GM12875 (cell line): Measurements from ENCODE around the gene CCDC74A.
A peak's percentile ranks its signal among the peaks of the same experiment; 100 is the strongest.
"Not testable (repeated sequence)": the region's sequence is repeated elsewhere in the genome, so short reads cannot be mapped to it uniquely, and the experiment has no call there.

Source experiments
- H3K4me3 ChIP-seq: one replicate; pipeline ENCODE4 v1.5.1; 2011; ENCODE audit warnings: low read depth, low read length, control low read depth
- TF ChIP-seq, protein P1 (sequence below): IDR thresholded peaks from 2 replicates; pipeline ENCODE4 v1.5.1; 2011; ENCODE audit warnings: low read depth, mild to moderate bottlenecking, control low read depth, inconsistent platforms, low read length, moderate library complexity, borderline replicate concordance; ENCODE audit not compliant: insufficient read depth

Gene CCDC74A

DNA sequence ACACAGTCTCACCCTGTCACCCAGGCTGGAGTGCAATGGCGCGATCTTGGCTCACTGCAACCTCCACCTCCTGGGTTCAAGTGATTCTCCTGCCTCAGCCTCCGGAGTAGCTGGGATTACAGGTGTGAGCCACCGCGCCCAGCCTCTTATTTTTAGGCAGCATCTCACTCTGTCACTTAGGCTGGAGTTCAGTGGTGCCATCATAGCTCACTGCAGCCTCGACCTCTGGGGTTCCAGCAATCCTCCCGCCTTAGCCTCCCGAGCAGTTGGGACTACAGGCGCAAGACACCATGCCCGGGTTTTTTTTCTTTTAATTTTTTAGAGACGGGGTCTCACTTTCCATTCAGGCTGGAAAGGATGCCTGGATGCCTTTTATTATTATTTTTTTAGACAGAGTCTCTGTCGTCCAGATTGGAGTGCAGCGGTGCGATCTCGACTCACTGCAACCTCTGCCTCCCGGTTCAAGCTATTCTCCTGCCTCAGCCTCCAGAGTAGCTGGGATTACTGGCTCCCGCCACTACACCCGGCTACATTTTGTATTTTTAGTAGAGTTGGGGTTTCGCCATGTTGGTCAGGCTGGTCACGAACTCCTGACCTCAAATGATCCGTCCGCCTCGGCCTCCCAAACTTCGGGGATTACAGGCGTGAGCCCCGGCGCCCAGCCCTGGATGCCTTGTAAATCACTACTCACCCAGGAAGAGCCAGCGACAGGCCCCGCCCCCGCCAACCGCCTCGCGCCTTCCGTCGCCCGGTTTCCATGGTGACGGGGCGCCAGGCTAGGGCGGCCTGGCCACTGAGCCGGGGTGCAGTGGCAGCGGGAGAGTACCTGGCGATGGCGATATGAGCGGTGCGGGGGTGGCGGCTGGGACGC lies at the start of gene CCDC74A:
Gene CCDC74A, plus strand, starts transcription at position 758 of the 871 bp plus-strand sequence. Its CDS starts 83 bp downstream, at position 841.
- H3K4me3 ChIP-seq, result peak within 1 kb of the TSS; percentile 59

DNA sequence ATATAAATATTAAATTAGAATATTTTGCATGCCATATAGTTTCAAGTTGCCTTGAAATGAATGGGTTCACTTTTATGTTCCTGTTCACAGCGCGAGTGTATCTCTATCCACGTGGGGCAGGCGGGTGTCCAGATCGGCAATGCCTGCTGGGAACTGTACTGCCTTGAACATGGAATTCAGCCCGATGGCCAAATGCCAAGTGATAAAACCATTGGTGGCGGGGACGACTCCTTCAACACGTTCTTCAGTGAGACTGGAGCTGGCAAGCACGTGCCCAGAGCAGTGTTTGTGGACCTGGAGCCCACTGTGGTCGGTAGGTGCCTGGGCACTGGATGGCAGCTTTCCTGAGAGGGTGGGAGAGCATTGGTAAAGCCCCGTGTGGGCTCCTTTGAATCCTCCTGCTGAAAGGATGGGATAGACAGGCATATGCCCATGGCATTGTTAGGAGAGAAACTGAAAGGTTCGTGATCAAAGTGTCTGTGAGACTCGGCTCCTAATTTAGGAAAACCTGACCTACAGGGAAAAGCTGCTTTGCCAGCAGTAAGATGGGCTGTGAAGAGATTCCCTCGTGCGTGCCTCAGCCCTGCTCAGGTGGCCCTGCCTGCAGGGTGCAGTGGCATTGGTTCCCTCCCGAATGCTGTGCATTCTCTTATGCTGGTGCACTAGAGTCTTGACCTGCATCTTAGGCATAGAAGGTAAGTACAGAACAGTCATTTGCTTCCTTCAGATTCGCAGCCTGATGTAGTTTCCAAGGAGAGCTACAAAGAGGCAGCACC lies 49.4 kb upstream of the CCDC74A start:
- H3K4me3 ChIP-seq, result not testable (repeated sequence)

DNA sequence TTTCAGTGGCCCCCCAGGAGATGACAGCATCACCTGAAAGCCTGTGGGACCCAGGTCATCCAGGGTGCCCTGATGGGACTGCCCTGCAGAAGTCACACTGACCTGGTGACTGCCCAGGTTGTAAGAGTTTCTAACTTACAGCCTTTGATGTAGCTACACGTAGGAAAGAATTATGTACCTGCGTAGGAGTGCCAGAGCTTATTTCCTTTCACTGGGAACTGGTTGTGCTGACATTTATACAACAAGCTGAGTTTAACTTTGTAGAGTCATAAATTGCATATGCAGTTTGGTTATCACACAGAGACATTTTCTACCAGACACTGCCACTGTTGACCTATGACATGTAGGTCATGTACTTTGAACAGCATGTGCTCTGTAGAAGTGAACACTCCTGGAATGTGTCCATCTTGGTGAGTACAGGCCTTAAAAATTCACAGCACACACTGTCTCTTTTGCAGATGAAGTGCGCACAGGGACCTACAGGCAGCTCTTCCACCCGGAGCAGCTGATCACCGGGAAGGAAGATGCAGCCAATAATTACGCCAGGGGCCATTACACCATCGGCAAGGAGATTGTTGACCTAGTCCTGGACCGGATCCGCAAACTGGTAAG lies 48.7 kb upstream of the CCDC74A start:
- H3K4me3 ChIP-seq, result not testable (repeated sequence)

DNA sequence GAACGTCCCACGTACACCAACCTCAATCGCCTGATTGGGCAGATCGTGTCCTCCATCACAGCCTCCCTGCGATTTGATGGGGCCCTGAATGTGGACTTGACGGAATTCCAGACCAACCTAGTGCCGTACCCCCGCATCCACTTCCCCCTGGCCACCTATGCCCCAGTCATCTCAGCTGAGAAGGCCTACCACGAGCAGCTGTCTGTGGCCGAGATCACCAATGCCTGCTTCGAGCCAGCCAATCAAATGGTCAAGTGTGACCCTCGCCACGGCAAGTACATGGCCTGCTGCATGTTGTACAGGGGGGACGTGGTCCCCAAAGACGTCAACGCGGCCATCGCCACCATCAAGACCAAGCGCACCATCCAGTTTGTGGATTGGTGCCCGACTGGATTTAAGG lies 47.3 kb upstream of the CCDC74A start:
- H3K4me3 ChIP-seq, result not testable (repeated sequence)

DNA sequence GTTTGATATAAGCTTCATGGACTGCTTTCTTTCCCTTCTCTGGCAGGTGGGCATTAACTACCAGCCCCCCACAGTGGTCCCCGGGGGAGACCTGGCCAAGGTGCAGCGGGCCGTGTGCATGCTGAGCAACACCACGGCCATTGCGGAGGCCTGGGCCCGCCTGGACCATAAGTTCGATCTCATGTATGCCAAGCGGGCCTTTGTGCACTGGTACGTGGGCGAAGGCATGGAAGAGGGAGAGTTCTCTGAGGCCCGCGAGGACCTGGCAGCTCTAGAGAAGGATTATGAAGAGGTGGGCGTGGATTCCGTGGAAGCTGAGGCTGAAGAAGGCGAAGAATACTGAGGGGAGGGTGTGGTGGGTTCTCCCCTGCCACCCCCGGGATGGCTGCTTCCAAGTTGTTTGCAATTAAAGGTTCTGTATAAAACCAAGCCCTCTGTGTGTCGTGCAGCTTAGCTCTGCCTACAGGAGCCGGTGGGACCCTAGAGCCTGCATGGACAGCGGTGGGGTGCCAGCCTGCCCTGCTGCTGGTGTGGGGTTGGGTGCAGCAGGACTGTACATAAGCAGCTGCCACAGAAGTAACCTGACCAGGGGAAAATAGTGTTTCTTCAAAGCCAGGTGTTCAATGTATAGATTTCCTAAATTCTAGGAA lies 45.1 kb upstream of the CCDC74A start:
- H3K4me3 ChIP-seq, result not testable (repeated sequence)

DNA sequence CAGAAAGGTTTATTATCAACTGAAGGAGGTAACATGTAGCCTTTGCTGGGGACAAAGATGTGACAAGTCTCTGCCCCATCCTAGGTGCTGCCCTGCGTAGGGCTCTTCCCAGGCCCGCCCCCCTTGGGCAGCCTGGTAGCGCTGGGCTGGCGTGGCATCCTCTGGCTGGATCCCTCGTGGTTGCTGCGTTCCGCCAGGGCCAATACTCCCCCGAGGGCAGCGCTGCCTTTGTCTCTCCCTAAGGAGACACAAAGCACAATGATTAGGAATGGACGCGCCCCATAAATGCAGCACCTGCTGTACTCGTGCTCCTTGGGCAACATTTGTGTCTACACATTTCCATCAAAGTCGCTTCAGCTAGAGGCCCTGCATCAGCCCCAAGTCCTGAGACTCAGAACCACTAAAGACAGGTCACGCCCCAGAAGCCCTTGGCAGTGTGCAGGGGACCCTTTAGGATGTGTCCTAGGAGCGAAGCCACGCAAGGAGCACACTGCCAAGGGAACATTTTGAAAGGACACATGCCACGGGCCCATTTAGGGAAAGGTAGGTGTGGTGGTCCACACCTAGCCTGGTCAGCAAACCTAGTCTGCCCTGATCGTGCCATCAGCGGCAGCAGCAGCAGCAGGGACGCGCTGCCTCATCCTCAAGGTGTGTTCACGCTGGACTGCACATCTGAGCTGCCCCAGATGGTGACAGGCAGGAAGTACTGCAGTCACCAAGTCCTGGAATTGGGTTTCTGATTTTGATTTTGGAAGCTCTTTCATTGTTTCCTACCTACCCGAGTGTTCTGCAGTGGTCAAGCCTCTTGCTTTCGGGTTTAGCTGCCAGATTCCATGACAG lies 43.5 kb upstream of the CCDC74A start:
- not testable (repeated sequence) for H3K4me3 ChIP-seq

DNA sequence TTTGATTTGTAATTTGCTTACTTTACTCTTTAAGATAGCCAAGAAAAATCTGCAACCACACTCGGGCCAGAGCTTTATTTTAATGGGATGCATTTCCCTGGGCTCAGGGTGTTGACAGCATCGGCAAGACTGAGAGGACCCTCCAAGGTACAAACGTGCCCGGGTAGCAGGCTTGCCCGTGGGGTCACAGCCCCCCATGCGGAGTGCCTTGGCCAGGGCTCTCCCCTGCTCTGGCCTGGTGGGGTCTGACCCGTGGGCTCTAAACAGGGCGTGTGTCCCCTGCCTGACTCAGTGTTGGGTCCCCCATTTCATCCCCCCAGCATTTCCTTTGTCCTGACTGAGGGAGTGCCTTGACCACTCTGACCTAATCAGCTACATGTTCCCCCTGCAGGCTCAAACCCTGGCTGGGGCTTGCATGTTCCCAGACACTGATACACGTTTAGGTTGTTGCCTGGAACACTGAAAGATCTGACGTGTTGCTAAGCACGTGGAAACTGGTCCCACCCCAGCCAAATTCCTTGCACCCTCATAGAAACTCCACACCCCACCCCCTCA lies 42.7 kb upstream of the CCDC74A start:
- not testable (repeated sequence) for H3K4me3 ChIP-seq

DNA sequence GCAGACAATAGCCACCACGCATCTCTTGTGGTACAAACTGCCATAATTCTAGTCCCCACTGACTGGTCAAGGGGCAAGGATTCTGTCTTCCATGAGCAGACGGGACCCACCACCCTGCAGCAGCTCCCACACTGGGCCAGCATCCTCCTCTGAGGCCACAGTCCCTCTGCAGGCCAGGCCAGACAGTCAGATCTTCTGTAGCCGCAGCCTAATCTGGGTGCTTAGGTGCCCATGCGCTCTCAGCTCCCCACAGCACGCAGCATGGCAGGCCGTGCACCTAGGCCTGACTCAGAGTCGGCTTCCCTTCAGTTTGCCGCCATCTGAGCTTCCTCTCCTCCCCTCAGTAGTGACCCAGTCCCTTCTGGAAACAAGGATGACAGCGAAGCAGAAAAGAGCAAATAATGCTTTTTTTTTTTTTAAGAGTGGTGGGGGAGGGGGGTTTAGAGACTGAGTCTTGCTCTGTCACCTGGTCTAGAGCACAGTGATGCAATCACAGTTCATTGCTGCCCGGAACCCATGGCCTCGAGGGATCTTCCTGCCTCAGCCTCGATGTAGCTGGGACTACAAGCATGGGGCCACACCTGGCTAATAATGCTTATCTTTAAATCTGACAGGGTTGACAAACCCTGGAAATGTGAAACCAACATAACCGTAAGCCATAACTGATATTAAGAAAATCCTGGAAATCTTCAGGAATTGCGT lies 41.3 kb upstream of the CCDC74A start:
- H3K4me3 ChIP-seq, result not testable (repeated sequence)

DNA sequence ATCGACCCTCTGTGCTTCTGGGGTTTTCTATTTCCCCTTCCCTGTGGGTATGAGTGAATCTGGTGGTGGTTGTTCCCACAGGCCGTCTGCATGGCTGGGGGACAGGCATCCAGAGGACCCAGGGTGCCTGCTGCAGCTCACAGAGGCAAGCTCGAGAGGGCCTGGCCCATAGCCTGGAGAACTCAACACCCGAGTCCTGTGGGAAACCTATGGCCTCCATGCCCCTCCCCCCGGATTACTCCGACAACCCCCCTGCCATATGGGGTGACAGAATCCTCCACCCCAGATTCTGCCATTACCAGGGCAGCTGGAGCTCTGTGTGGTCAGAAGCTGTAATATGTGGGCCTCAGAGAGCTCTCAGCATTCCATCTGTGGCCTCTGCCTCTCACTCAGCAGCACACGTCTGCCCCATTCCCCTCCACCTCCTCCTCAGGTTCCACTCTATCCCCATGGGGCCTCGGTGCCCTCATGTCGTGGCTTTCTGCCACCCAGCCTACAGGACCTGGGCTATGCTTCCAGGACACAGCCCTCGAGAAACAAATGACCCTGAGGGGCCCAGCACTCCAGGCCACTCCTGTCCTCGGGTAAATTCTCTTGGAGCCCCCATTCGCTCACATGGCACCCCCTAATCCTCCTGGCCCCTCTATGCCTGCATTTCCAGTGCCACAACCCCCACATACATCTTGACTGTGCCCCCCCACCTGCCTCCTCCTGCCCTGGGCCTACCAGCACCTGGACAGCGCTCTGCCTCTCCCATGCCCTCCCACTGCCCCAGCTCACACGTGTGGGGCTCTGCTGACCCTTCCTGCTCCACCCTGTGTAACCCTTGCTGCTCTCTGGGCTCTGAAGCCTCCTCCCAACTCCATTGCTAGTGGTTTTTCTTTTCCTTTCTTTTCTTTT lies 39.1 kb upstream of the CCDC74A start:
- TF ChIP-seq, protein P1, sequence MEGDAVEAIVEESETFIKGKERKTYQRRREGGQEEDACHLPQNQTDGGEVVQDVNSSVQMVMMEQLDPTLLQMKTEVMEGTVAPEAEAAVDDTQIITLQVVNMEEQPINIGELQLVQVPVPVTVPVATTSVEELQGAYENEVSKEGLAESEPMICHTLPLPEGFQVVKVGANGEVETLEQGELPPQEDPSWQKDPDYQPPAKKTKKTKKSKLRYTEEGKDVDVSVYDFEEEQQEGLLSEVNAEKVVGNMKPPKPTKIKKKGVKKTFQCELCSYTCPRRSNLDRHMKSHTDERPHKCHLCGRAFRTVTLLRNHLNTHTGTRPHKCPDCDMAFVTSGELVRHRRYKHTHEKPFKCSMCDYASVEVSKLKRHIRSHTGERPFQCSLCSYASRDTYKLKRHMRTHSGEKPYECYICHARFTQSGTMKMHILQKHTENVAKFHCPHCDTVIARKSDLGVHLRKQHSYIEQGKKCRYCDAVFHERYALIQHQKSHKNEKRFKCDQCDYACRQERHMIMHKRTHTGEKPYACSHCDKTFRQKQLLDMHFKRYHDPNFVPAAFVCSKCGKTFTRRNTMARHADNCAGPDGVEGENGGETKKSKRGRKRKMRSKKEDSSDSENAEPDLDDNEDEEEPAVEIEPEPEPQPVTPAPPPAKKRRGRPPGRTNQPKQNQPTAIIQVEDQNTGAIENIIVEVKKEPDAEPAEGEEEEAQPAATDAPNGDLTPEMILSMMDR, result no peak
- H3K4me3 ChIP-seq, result no peak overlapping the region

DNA sequence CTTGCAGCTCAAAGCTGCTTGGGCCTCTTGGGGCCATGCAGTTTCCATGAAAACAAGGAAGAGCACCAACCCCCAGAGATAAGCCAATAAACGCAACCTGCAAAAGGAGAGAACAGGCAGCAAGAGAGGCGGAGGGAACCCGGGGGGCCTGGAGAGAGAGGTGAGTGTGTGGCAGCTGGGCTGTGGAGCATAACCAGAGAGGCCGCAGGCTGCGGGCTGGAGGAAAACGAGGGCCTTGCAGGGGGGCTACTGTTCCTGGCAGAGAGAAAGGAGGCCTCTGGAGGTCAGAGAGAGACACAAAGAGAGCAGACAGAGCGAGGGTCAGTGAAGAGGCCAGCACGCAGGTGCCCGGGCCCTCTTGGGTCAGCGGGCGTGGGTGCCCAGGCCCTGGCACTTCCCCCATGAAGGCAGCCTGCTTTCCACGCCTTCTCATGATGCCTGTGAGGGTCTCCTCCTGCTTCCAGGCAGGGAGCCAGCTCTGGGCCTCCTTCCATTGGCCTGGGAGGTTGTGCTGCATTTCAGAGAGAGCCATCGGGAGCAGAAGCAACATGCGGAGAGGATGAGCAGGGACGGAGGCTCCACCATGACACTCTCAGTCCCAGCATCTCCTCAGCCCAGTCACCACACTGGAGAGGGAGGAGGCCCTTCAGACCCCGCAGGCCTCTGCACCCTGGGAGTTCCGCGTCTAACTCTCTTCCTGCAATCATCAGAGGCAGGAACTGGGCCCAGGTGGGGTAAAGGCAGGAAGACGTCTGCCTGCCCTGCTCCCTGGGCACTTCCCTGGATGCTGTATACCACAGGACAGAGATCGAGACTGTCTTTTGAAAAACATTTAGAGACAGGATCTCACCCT lies 36.8 kb upstream of the CCDC74A start:
- H3K4me3 ChIP-seq, result peak overlapping the region; percentile 67

DNA sequence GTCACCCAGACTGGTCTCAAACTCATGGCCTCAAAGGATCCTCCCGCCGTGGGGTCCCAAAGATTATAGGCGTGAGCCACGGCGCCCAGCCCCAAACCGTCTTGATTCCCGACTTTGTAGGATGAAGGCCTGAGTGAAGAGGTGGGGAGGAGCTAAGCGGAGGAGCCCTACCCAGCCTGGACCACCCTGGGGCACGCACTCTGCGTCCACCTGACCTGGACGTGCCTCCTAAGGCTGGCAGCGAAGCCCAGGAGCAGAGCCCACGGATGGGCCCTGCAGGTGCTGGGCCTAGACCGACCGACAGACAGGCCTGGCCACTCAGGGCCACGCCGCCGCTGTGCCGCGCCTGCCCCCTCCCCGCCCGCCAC lies 36.2 kb upstream of the CCDC74A start:
- H3K4me3 ChIP-seq, result peak overlapping the region; percentile 67

DNA sequence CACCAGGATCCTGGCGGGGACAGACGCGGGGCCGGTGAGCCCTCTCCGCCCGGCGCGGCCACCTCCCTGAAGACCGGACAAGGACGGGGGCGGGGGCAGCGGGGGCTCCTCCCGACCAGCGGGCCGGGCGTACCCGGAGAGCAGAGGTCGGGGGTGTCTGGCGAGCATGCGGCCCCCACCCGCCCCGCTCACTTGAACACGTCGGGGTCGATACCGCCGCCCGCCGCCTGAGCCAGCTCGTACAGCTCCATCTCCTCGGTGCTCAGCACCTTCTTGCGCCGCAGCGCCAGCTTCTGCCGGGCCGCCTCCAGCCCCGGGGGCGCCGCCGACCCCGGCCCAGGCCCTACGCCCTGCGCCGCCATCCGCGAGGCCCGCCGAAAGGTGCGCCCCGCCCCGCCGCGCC lies 35.7 kb upstream of the CCDC74A start, which contains the start of gene MZT2A:
Gene MZT2A, minus strand, starts transcription at position 383 of the 403 bp plus-strand sequence. Its CDS starts 21 bp downstream, at position 362.
- peak within 1 kb of the TSS; percentile 97 for H3K4me3 ChIP-seq
